OCI-LY7 (cell line): ENCODE measurements around the gene GCLC.

Source experiments
- EZH2phosphoT487 ChIP-seq: fragments of 200-600 bp; sonication (generic); IDR thresholded peaks from 2 replicates; pipeline ENCODE4 v1.6.1; 2018; ENCODE audit warnings: low read depth, borderline replicate concordance, mild to moderate bottlenecking, mixed run types, antibody characterized with exemption, low read length, moderate library complexity, mixed read lengths
- TF ChIP-seq, protein P1 (sequence below): fragments of 200-600 bp; sonication (generic); conservative IDR thresholded peaks from 2 replicates; pipeline ENCODE4 v1.5.1; 2014; ENCODE audit warnings: mild to moderate bottlenecking, antibody characterized with exemption, low read length, moderate library complexity, mixed read lengths

DNA sequence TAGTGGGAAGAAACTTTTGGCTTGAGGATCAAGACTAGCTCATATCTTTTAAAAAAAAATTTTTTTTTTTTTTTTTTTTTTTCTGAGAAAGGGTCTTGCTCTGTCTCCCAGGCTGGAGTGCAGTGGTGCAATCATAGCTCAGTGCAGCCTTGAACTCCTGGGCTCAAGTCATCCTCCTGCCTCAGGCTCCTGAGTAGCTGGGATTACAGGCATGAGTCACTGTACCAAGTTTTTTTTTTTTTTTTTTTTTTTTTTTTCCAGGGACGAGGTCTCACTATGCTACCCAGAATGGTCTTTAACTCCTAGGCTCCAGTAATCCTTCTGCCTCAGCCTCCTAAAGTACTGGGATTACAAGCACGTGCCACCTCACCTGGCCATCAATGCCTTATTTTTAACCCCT, 27.9 kb downstream of the GCLC start:
- TF ChIP-seq, protein P1, sequence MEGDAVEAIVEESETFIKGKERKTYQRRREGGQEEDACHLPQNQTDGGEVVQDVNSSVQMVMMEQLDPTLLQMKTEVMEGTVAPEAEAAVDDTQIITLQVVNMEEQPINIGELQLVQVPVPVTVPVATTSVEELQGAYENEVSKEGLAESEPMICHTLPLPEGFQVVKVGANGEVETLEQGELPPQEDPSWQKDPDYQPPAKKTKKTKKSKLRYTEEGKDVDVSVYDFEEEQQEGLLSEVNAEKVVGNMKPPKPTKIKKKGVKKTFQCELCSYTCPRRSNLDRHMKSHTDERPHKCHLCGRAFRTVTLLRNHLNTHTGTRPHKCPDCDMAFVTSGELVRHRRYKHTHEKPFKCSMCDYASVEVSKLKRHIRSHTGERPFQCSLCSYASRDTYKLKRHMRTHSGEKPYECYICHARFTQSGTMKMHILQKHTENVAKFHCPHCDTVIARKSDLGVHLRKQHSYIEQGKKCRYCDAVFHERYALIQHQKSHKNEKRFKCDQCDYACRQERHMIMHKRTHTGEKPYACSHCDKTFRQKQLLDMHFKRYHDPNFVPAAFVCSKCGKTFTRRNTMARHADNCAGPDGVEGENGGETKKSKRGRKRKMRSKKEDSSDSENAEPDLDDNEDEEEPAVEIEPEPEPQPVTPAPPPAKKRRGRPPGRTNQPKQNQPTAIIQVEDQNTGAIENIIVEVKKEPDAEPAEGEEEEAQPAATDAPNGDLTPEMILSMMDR: no peak
- no peak for TF ChIP-seq EZH2phosphoT487
